ENCODE data around the gene ALS2CL.

Gene ALS2CL

DNA sequence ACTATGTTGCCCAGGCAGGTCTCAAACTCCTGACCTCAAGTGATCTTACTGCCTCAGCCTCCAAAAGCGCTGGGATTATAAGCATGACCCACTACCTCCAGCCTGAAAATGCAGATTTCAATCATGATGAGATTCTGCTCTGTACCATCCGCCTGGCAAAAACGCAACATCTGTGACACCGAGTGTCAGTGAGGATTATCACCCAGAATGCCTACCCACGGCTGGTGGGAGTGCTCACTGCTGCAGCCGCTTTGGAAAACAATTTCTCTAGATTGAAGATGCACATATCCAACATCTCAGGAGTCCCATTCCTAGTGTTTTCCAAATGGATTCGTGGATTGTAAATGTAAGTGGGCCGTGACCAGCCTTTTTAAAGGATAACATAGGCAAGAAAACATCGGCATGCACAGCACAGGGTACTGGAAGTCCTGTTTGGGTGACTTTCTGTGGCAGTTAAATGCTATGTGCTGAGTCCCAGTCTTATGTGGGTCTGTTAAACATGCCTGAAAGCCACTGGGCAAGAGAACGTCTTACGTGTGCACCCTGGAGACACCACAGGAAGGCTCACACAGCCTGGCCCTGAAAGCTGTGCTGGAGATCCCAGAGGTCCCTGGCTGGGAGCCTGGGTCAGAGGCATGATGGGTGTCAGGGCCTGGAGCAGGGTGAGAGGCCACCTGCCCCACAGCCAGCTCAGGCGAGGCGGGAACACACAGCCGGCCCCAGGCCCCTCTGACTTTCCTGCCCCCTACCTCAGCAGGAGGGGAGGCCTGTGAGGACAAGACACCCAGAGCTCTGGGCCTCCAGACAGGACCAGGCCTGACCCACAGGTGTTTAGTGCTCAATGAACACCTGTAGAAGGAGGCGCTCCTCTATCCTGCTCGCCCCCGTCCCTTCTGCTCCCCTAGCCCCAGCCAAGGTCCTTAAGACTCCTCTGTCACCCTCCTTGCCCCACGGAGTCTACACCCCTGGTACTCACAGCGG lies 23.3 kb upstream of the ALS2CL start:
- DNase-seq, result no peak

DNA sequence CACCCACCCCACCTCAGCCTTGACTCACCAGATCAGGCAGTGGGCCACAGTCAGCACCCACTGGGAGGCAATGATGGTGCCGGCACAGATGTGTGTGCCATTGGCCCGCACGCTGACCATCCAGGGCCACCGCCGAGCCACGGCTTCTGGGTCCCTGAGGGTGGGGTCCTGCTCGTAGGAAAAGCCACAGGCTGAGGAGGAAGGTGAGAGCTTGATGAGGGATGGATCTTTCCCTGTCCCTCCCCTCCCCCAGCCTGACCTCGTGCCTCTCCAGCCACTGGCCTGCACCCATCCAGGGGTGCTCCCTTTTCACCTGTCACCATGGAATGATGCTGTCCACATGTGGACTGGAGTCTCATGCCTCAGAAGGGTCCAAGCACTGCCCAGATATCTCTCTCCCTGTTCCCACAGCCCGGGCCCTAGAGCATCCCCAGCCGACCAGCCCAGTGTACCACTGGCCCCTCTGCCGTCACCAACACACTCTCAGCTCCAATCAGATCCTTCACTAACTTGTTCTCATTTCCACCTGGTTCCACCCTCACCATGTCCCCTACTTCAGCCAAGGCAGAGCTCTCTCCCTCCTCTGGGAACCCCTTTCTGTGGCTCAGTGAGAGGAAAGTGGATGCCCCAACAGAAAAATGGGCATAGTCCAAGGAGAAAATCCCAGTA lies 22.2 kb upstream of the ALS2CL start:
- no peak for DNase-seq

DNA sequence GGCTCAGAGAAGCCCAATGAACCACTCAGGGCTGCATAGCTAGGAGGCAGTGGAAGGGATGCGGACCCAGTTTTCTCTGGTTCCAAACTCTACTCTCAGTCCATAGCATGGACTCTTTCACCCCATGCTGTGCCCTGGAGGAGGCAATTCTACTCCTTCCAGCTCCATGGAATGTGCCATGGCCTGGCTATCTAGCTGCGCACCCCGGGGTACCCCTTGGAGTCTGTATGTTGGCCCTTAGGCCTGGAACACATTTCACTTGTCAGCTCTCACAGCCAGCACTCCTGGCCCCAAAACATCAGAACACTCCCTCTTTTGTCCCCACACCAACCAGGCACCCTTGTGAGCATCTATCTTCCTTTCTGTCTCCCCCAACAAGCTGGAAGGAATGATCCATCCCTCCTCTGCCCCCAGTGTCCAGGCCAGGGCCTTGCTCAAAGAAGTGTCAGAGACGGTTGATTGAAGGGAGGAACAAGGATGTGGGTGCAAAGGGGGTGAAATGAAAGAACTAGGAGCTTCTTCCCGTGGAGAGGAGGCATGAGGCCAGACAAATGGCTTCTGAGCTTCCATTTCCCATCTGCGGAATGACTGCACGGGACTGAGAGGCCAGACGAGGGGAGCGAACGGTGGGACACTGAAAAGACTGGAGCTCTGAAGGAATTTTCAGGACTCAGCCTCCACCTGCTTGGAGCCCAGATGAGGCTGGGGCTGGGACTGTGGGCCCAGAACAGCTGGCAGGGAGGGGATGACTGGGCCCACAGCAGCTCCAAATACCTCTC lies 21.4 kb upstream of the ALS2CL start:
- no peak for DNase-seq

DNA sequence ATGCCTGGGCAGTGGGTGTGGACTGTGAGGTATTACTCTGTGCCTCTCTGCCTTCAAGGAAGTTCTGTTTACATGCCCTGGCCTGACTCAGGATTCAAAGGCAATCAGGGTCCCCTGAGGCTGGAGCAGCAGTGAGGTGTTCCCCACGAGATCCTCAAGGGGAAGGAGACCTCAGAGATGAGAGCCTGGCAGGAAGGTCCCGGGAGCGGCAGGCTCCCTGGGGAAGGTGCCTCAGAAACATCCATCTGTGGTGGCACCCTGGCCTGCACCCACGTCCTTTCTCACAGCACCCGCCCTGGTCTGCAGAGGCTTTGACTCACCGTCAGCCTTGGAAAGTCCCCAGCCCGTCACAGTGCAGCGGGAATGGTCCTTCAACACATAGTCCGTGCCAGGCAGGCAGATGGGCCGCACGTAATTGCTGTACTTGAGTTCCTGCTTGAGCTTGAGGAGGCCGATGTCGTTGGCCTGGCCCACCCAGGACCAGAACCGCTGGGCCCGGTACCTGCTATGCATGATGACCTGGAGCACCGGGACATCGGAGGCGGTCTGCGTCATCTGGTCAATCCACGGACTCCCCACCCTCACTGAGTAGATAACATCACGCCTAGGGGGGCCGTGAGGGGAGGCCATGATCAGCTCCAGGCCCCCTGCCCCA lies 20.5 kb upstream of the ALS2CL start:
- no peak for DNase-seq

DNA sequence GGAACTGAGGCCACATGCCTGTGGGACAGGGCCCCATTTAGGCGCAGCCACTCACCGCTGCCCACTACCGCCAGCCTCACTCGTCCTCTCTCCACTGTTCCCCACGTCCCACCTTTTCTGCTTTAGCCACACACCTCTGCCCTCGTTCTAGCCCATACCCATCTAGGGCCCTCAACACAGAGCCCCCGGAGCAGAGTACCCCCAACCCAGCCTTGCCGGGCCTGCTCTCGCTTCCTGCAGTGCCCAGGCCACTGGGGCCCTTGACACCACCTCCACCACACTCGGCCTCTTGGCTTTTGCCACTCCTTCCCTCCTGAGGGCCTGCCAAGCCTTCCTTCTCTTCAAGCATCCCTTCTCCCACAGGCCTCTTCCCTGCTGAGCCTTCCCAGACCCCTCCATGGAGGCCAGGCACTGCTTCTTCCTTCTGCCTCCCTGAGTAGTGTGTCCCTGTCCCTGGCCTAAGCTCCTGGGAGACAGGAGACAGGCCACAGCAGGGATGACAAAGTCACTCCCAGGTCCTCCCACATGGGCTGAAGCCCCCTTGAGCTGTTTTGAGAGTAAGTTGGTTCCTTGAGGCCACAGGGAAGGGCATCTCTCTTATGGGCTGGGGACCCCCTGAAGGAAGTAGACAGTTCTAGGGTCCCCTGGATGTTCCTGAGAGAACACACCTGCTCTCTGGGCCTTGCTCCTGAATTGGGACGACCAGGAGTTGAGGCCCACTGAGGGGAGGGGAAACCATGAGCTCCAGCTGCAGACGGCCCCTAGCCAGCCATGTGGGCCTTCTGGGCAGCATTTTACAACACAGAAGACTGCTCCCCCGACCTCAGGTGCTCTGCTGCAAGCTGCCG lies 19.8 kb upstream of the ALS2CL start:
- DNase-seq, result no peak

DNA sequence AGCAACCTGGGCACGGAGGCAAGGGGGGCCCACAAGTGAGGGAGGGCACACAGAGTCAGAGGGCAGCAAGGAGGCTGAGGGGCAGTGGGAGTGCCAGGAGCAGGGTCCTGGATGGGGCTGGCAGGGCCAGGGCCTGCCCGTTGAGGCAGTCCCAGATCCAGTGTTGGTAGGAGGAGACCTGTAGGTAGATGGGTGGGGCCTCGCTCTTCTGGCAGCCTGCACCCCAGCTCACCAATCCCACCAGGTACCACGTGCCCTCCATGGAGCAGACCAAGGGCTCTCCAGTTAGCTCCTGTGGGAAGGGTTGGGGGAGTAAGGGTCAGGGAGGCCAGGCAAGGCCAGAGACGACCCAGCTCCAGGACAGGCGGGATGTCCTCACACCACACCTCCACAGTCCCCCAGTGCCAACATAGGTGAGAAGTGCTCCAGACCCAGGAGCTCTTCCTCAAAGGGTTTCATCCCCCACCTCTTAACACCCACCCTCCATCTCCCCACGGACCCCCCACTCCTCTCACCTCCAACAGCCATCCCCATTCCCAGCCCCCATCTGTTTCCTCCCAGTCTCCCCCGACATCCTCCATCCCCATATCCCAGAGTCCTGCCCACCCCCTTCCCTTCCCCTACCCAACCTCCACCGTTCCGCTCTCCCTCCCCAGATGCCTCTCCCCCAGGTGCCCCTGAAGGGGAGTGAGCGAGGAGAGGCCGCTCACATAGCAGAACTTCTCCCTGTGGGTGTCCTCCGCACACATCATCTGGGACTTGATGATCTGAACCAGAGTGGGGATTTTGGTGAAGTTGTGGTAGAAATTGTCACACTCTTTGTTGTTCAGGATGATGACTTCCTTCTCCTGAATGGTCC lies 18.9 kb upstream of the ALS2CL start:
- no peak for DNase-seq

DNA sequence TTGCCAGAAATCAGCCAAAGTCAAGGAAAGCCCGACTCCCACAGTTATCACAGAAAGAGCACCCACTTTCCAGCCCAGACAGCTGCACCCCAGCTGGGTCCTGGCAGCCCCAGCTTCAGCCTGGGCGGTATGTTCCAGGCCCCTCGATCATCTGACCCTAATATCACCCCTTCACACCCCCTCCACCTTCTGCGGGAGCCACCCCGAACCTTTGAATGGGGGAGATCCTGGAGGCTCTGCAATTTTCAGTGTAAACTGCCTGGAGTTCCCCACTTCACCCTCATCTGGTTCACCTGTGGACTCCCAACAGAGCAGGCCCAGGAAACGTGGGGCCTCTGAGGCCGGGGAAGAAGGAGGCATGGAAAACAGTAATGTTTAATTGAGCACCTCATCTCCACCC lies 18.3 kb upstream of the ALS2CL start:
- DNase-seq, result peak; percentile 2

DNA sequence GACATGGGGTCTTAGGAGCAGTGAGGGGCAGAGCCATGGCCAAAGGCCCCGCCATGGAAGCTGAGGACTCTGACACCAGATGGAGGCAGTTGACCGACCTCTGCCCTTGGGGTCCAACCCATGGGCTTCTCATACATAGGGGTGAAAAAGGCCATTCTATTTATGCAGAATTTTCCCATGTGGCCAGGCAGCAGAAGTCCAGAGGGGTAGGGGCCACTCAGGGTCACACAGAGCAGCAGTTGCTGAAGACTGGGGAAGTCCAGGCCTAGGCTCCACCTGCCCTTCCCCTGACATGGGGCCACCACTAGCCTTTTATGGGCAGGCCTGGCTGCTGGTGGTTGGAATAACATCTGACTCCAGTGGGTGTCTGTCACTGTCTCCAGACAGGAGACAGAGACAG lies 17.8 kb upstream of the ALS2CL start:
- DNase-seq, result peak; percentile 1

DNA sequence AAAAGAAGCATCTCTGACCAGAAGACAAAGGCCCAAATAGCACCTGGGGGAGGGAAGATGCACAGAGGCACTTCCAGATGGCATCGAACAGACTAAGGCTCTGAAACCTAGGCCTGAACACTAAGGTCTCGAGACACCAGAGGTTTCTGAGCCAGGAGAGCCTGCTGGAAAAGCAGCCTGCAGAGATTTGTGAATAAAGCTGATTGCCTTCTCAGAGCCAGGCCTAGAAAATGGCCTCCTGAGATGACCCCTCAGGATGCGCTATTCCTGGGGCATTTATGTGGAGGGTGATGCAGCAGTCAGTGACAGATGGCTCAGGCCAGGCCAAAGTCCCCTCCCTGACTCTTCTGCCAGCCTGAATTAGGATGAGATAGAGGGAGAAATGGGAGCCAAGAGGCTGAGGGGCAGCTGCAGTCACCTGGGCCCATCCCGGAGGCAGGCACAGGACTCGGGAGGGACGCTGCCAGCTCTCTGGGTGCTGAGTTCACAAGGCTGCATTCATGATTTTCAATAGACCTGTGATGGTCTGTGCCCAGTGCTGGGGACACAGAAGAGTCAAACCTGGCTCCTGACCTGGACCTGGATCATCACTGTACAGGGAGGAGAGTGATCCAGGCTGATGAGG lies 17.3 kb upstream of the ALS2CL start:
- peak; percentile 2 for DNase-seq

DNA sequence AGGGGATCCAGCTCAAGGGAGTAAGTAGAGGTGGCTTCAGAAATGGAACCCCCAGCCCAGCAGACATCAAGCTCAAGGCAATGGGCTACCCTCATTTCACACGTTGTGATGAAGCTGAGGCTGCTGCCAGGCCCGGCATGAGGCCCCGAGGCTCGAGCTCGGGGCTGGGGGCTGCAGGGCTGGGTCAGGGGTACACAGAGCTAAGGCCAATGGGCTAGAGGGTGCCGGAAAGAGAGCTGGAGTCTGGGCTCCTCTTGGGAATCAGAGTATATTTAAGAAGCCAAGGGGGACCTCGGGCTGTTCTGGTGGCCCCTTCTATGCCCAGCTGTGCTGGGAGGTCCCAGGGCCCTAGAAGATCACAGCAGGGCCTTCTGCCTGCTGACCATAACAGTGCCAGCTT lies 16.8 kb upstream of the ALS2CL start:
- no peak for DNase-seq

DNA sequence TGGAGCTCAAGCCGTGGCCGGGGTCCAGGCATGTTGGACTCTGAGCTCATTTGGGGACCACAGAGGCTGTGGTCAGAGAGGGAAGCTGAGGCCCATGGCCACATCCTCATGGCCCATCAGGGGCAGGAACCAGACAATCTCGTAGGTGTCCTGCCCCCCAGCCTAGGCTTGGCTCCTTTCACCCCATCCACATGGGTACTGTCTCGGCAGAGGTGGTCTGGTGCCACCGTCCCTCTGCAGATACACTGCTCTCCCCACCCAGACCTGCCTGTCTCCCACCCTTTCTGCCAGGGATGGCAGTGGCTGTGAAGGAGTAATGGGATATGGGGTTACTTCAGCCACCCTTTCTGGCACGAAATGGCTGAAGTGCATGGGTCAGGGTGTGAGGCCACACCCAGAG lies 16.2 kb upstream of the ALS2CL start:
- peak; percentile 5 for DNase-seq

DNA sequence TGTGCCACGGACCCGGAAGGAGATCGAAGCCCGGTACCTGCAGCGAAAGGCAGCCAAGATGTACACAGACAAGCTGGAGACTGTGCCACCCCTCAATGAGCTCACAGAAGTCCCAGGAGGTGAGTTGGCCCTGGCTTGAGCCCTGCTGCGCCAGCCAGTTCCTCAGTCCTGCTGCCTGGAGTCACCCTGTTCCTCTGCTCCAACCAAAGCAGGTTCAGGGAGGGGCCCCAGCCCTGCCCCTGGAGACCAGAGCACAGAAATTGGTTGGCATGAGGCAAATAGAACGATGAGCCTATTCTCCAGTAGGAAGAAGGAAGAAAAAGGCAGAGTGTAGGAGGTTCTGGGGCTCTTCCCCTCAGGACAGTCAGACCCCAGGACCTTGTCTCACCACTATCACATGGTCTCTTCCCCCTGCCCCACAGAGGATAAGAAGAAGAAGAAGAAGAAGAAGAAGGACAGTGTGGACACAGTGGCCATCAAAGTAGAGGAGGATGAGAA lies 15.7 kb upstream of the ALS2CL start:
- no peak for DNase-seq

DNA sequence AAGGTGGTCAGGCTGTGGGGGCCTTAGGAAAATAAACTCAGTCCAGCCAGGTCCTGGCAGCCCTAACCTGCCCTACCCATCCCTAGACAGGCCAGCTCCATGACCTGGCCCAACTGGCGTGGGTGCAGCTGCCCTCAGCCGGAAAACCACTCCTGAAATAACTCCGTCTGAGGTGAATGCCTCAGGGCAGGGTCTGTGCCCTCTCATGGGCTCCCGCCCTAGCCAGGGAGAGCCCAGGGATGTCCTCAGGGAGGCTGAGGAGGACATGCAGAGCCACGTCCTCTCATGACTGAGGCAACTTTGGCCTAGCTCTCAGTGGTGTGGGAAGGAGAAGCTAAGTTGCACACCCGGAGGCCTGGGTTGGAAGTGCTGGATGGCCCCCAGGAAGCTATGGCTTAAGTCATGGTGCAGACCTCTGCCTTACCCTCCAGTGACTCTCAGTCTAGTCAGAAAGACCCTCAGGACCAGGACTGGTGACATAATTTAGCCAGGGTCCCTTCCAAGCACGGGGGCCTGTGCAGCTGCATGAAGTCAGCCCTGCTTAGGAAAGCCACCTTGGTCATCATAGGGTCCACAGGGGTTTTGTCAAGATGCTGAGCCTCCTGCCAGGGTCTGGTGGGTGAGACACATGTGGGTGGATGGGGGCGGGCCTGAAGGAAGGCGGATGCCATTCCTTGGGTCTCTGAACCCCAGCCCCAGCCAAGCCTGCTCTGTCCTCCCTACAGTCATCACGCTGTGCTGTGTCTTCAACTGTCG lies 15.1 kb upstream of the ALS2CL start:
- peak; percentile 5 for DNase-seq

DNA sequence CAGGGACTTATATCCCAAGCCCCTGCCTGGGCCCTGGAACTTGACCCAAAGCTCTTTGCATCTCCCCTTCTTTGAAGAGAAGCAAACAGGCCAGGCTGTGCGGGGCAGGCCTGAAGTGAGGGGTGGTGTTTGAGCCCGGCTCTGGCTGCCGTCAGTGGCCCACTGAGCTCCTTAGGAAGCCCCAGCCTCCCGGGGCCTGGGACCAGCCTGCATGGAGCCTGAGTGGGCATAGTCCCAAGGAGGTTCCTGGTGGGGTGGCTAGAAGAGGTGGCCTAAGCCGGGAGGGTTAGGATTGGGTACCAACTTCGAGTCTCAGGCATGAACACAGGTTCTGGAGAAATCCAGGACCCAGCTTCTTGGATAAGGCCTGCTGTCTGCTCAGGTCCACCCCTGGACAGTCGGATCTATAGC lies 14.1 kb upstream of the ALS2CL start:
- peak; percentile 1 for DNase-seq

DNA sequence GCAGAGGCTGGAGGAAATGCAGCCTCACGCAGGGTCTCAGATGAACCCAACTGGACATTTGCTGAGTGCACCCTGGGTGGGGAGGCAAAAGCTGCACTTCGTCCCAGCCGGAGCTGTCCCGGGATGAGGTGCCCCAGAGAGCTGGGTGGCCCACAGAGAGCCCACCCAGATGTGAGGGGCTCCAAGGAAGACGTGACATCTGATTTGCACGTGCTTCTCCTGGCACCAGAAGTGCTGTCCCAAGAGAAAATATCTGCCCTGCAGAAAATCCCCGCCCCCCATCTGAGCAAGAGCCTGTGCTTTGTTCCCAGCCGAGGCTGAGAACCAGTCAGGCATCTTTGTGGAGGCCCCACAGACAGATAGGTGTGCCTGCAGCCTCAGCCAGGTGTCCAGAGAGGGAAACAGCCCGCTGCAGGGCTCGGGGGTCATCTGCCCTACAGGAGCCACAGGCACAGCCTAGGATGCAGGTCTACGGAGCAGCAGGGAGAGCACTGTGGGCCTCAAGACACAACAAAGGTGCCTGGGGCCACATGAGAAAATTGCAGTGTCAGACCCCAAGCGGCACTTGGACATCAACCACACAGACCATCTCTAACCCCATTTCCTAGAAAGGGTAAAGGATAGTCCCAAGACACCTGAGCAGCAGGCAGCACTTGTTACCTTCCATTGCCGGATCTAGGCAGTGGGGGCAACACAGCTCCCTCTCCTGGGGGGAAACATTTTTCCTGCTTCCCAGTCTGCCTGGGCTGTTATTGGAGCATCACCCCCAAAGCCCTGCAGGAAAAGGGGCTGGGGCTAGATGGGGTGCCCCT lies 13.5 kb upstream of the ALS2CL start:
- DNase-seq, result no peak

DNA sequence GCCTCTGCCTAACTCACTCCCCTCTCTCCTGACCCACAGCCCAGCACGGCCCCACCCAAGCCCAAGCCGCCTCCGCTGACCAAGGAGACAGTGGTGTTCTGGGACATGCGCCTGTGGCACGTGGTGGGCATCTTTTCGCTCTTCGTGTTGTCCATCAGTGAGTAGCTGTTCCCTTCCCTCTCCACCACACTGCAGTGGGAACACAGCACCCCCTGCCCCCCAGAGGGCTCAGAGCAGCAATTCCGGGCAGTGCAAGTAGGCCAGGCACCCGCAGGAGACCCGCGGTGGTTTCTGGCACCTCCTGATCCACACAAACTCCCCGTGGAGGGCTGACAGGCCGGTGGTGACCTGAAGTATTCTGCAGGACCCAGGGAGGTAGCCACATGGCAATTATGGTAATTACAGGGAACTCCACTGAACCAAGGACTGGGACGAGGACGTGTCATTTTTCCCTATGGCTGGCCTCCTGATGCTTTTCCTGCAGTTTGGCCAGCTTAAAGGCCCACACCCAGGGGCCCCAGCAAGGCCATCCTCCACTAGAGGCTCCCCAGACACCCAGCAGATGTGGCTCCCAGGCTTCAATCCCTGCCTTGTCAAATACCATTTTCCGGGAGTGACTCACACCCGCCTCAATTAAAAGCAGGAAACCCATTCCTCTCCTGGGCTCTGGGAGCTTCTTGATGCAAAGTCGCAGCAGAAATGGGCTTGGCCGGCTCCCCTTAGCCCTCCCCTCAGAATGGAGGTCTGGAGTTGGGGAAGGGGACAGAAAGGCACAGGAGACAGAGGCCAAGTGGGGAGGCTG lies 12.5 kb upstream of the ALS2CL start:
- DNase-seq, result no peak

DNA sequence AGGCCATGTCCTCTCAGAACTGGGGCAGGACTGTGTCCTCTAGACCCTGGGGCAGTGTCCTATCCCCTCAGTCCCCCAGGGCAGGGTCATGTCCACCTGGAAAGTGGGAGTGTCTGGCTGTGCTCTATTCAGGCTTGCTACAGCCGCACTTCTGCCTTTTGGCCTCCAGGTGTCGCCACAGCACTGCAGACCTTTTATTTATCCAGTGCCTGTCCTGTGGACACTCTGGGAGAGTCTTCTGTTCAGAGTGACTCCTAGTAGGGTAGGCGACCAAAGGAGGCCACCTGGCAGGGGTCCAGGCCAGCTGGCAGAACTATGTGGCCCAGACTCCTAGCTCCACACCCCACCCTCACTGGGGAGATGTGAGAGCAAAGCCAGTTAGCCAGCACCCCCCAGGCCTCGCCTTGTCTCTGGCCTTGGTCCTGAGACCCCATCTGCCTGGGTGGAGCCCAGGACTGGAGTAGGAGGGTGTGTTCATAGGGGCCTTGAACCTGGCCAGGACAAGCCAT lies 11.6 kb upstream of the ALS2CL start:
- DNase-seq, result peak; percentile 51

All from activated CD4-positive, alpha-beta T cell treated with anti-CD3 and anti-CD28 coated beads for 1 hour (primary cell).